ENCODE measurements around the gene TAF15. TPM values are rescaled to one million over a fixed set of nuclear protein-coding genes. Genes with fewer than 3 reads are reported as not detected.

Gene TAF15
- total RNA-seq, 4 donors from 2014 or later, result 33.2 to 80.2 (median 64.0) TPM

DNA sequence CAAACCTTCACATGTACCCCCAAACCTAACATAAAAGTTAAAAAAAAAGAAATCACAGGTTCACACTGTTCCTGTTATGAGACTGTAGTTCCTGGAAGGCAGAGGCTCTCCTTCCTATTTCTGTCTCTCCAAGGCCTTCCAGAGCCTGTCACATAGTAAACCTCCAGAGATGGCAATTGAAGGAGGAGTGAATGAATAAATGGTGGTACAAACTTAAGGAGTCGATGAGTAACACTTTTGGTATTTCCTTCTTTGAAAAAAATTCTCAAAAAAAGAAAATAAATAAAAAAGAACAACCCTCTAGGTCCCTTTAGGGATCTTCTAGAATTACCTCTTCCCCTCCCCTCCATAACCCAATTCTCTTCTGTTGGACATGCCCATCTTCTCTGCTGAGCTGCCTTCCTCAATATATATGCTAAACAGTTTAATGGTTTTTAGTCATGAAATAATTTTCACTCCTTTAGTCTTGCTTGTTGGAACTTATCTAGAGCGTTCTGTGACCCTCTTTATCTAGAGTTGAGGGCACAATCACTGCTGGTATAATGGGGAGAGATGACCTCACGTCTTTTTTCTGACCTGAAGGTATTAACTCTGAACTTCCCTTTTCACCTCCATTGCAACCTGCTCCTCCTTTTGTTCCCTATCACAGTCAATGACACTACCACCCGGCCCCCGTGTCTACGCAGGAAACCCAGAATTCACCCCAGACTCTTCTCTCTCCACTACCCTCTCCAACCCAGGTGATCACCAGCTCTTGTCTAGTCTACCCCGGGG is 1.7 kb upstream of the TAF15 start:
- ATAC-seq (ENCODE audit: low FRiP score) (no peak), DNase-seq (ENCODE audit: low spot score) (no peak)
- TF ChIP-seq, protein P1, sequence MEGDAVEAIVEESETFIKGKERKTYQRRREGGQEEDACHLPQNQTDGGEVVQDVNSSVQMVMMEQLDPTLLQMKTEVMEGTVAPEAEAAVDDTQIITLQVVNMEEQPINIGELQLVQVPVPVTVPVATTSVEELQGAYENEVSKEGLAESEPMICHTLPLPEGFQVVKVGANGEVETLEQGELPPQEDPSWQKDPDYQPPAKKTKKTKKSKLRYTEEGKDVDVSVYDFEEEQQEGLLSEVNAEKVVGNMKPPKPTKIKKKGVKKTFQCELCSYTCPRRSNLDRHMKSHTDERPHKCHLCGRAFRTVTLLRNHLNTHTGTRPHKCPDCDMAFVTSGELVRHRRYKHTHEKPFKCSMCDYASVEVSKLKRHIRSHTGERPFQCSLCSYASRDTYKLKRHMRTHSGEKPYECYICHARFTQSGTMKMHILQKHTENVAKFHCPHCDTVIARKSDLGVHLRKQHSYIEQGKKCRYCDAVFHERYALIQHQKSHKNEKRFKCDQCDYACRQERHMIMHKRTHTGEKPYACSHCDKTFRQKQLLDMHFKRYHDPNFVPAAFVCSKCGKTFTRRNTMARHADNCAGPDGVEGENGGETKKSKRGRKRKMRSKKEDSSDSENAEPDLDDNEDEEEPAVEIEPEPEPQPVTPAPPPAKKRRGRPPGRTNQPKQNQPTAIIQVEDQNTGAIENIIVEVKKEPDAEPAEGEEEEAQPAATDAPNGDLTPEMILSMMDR (IDR thresholded peaks at IDR 0.05), result no peak

DNA sequence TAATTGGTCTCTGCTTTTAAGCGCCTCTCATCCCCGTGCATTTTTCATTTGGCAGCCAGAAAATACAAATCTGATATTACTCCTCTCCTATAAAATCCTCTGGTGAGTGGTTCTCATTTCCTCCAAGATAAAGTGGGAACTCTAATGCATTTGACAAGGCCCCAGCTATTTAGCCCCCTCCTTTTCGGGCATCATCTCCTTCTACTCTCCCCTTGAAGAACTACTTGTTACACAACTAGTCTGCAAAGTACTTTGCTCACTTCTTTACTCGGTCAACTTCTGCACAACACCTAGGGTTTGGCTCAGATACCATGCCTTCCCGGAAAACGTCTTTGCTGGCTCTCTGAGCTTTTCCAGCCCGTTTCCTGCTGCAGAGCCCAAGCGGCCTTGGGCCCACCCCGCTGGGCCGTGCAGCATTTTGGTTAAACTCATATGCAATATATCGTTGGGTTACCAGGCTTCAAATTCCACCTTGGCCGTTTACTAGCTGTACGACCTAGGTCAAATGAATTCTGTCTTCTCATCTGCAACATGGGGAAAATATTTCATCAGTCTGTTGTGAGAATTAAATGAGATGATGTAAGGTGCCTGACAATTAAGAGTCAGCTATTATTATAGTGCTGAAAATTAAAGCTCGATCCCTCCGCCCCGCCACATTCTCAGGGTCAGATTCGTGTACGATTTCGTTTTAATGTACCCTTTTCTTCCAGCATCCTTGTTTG is 883 bp upstream of the TAF15 start:
- ATAC-seq (ENCODE audit: low FRiP score), result no peak
- TF ChIP-seq, protein P1 (IDR thresholded peaks at IDR 0.05), result no peak
- DNase-seq (ENCODE audit: low spot score), result no peak

DNA sequence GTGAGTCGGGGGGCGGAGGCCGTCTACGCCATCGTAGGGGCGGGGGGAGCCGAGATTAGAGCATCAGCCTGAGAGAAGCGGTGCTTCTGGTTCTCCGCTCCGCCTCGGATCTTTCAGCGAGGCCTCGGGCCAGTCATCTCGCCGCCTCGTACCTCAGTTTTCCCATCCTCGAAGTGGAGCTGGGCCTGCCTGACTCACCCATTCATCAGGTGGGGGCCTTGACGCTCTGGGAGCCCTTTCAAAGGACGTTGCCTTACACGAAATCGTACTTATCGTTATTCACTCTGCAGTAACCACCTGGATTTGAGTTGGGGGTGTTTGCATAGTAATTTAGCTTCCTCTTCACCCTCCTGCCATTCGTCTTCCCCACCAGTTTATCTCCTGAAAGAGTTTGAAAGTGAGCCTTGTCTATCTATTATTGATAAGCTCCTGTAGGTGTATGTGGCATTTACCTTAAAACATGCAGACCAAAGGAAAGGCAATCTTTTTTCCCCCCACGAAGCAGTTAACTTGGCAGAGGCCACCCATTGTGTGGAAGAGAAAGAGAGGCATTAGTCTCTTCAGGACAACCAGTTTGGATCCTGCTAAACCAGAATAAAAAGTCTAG is 674 bp downstream of the TAF15 start:
- DNase-seq (ENCODE audit: low spot score) (peak; percentile 26), ATAC-seq (ENCODE audit: low FRiP score) (no peak)
- TF ChIP-seq, protein P1 (IDR thresholded peaks at IDR 0.05), result no peak

DNA sequence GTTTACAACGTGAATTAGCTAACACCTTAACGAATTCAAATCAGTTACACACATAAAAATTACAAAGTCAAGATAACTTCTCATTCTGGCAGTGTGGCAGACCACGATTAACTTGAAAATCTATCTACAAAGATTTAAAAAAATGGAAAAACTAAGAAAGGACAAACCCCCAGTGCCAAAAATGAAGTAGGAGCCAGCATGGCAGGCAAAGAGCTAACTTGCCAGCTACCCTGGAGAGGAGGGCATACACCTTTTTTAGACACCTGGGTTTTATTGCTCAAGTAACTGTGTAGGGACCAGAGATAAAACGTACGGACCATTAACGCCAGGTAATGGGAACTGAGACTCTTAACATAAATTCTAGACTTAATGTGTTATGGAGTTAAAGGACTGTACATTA is 2.5 kb downstream of the TAF15 start:
- no peak for DNase-seq (ENCODE audit: low spot score)
- TF ChIP-seq, protein P1 (IDR thresholded peaks at IDR 0.05), result no peak
- no peak for ATAC-seq (ENCODE audit: low FRiP score)

DNA sequence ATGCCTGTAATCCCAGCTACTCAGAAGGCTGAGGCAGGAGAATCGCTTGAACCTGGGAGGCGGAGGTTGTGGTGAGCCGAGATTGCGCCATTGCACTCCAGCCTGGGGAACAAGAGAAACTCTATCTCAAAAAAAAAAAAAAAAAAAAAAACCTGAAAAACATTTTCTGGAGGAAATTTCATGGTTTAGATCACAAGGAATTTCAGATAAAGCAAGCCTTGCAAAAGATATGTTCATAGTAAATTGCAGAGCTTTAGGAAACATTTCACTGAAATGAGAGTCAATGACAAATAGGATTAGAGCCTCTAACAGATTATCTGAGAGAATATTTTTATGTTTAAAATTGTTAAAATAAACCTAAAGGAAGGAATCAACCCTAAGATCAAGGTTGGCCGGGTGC is 3.2 kb downstream of the TAF15 start:
- DNase-seq (ENCODE audit: low spot score) (no peak), ATAC-seq (ENCODE audit: low FRiP score) (no peak)
- TF ChIP-seq, protein P1 (IDR thresholded peaks at IDR 0.05), result no peak

DNA sequence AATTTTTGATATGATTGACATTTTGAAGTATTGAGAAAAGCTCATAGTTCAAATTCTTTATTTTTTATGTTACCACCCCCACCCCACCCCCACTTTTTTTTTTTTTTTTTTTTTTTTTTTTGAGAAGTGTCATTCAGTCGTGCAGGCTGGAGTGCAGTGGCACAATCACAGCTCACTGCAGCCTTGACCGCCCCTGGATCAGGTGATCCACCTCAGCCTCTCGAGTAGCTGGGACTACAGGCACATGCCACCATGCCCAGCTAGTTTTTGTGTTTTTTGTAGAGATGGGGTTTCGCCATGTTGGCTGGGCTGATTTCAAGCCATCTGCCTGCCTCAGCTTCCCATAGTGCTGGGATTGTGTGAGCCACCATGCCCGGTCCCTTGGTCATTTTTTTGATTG is 7.4 kb downstream of the TAF15 start:
- no peak for ATAC-seq (ENCODE audit: low FRiP score)
- TF ChIP-seq, protein P1 (IDR thresholded peaks at IDR 0.05), result no peak
- no peak for DNase-seq (ENCODE audit: low spot score)
